Measurements from ENCODE around the gene SMARCD1.

Gene SMARCD1

DNA sequence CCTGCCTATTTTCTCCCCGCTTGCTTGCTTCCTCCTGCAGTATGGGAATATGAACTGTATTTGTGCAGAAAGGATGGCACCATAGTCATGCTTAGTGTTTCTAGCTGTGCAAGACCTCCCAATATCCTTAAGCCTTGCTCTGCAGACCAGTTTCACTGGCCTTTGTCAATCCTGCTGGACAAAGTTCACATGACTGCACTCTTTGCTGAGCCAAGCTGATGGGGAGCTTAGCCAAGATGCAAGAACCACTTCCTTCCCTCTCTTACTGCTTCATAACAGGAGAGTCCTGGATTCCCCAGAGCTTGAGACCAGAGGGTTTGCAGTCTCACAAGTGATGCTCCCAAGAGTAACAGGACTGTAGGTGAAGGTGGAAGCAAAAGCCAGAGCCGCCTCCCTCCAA is 24.0 kb upstream of the SMARCD1 start:
- H3K9me2 ChIP-seq (replicated peaks; ENCODE audit: insufficient read depth, low read length): no peaks in the 10 kb centered on the region
- H3K4me1 ChIP-seq (ENCODE audit: low read length): peaks cover 4% of the 10 kb centered on the region; the same call in 1 of the 2 replicates
- TF ChIP-seq, protein P1, sequence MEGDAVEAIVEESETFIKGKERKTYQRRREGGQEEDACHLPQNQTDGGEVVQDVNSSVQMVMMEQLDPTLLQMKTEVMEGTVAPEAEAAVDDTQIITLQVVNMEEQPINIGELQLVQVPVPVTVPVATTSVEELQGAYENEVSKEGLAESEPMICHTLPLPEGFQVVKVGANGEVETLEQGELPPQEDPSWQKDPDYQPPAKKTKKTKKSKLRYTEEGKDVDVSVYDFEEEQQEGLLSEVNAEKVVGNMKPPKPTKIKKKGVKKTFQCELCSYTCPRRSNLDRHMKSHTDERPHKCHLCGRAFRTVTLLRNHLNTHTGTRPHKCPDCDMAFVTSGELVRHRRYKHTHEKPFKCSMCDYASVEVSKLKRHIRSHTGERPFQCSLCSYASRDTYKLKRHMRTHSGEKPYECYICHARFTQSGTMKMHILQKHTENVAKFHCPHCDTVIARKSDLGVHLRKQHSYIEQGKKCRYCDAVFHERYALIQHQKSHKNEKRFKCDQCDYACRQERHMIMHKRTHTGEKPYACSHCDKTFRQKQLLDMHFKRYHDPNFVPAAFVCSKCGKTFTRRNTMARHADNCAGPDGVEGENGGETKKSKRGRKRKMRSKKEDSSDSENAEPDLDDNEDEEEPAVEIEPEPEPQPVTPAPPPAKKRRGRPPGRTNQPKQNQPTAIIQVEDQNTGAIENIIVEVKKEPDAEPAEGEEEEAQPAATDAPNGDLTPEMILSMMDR (IDR thresholded peaks at IDR 0.05; ENCODE audit: low read length): no peak
- TF ChIP-seq EZH2phosphoT487 (IDR thresholded peaks at IDR 0.05; ENCODE audit: low read length) (no peak), EZH2 (optimal IDR thresholded peaks at IDR 0.05; ENCODE audit: low read depth, low read length) (no peak)
- H3K4me2 ChIP-seq (ENCODE audit: low read depth, low read length): no peak overlapping the region
- no peak overlapping the region for H3K4me3 ChIP-seq (ENCODE audit: low read length)
- DNase-seq: no peak
- no peaks in the 10 kb centered on the region for H3K36me3 ChIP-seq (replicated peaks; ENCODE audit: insufficient read depth, low read length)
- H3K27me3 ChIP-seq (replicated peaks; ENCODE audit: insufficient read depth, low read length): peaks cover 17% of the 10 kb centered on the region
- no peak overlapping the region for H2AFZ ChIP-seq (ENCODE audit: low read length)
- H4K20me1 ChIP-seq (ENCODE audit: insufficient read depth, low read length): 0 out of 2 replicates have a peak, but pooled peaks cover 3% of the 10 kb centered on the region
- no peaks in the 10 kb centered on the region for H3F3A ChIP-seq (ENCODE audit: insufficient read depth, low read length)
- H3K9ac ChIP-seq (ENCODE audit: low read length): no peak overlapping the region
- H3K79me2 ChIP-seq (ENCODE audit: low read length): no peaks in the 10 kb centered on the region
- no peak overlapping the region for H3K27ac ChIP-seq (ENCODE audit: low read length)
- no peaks in the 10 kb centered on the region for H3K9me3 ChIP-seq (replicated peaks; ENCODE audit: insufficient read depth, low read length)

DNA sequence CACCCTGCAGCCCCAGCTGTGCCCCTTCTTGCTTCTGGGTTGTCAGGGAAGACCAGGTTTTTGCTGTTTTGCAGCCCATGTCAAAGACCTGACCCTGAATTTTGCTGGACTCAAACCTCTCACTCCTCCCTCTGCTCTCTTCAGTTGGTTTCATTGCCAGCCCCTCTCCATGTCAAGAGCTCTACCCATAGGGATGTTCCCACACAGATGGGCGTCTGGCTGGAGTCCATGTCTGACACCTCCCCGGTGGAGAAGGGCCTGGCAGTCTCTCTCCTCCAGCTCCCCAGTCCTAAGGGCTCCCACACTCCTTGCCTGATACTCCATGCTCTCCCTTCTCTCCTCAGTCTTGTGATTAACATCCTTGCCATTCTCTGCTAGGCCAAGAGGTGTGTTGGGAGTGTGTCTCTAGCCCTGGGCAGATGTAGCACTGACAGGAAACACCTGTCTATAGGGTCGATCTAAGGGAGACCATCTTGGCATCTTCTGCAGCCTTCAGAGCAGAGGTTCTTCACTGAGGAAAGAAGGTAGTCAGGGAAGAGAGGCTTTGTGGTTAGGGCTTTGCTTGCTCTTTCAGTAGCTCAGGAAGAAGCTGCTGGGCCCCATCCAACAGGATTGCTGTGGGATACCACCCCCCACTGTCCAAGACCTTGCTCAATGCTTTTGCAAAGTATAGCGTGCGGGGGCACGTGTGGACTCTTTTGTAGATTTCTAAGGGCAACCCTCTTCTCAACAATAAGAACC is 23.0 kb upstream of the SMARCD1 start:
- DNase-seq: no peak
- TF ChIP-seq EZH2 (optimal IDR thresholded peaks at IDR 0.05; ENCODE audit: low read depth, low read length): no peak
- TF ChIP-seq EZH2phosphoT487 (IDR thresholded peaks at IDR 0.05; ENCODE audit: low read length): no peak
- TF ChIP-seq, protein P1 (IDR thresholded peaks at IDR 0.05; ENCODE audit: low read length): no peak
- H3K79me2 ChIP-seq (ENCODE audit: low read length): no peaks in the 10 kb centered on the region
- no peak overlapping the region for H2AFZ ChIP-seq (ENCODE audit: low read length)
- H4K20me1 ChIP-seq (ENCODE audit: insufficient read depth, low read length): no peaks in the 10 kb centered on the region
- H3K4me2 ChIP-seq (ENCODE audit: low read depth, low read length): no peak overlapping the region
- H3K9me3 ChIP-seq (replicated peaks; ENCODE audit: insufficient read depth, low read length): no peaks in the 10 kb centered on the region
- peaks cover 8% of the 10 kb centered on the region for H3K27me3 ChIP-seq (replicated peaks; ENCODE audit: insufficient read depth, low read length)
- no peak overlapping the region for H3K4me3 ChIP-seq (ENCODE audit: low read length)
- H3K9me2 ChIP-seq (replicated peaks; ENCODE audit: insufficient read depth, low read length): no peaks in the 10 kb centered on the region
- H3K4me1 ChIP-seq (ENCODE audit: low read length): no peaks in the 10 kb centered on the region; the same call in 1 of the 2 replicates
- H3K36me3 ChIP-seq (replicated peaks; ENCODE audit: insufficient read depth, low read length): no peaks in the 10 kb centered on the region
- H3K9ac ChIP-seq (ENCODE audit: low read length): no peak overlapping the region
- H3F3A ChIP-seq (ENCODE audit: insufficient read depth, low read length): no peaks in the 10 kb centered on the region
- no peak overlapping the region for H3K27ac ChIP-seq (ENCODE audit: low read length)

DNA sequence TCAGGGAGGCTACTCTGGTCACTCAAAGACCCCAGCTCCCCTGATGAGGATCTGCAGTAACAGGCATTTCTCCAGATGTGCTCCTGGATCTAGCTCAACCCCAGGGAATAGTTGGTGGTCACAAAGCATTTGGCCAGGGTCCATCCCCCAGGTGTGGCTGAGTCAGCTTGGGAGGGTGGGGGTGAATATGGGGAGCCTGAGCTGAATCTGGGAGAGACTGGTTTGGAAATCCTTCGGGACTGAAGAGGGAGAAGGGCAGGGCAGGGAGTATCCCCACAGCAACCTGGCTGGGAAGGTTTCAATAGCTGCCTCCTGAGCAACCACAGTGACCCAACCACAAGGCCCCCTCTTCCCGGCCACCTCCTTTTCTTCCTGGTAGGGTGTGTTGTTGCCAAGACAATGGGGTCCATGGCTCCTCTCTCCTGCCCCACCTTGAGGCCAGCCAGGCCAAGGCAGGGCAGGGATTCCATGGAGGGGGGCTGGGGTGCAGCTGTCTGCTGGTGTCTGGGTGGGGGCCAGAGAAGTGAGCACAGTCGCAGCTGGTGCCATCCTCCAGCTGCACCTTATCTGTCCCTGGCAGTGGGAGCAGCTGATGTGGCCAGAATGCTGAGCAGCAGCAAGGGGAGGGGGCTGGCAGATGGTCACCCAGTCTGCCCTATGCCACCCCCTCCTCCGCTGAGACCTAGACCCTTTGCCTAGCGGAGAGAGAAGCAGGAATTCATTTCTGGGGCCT is 22.2 kb upstream of the SMARCD1 start:
- Histone ChIP-seq H3K4me1 (ENCODE audit: low read length) (no peaks in the 10 kb centered on the region), H3K9me3 (replicated peaks; ENCODE audit: insufficient read depth, low read length) (no peaks in the 10 kb centered on the region), H3K27me3 (replicated peaks; ENCODE audit: insufficient read depth, low read length) (peaks cover 7% of the 10 kb centered on the region), H3F3A (ENCODE audit: insufficient read depth, low read length) (no peaks in the 10 kb centered on the region), H3K36me3 (replicated peaks; ENCODE audit: insufficient read depth, low read length) (no peaks in the 10 kb centered on the region), H4K20me1 (ENCODE audit: insufficient read depth, low read length) (no peaks in the 10 kb centered on the region), H3K4me2 (ENCODE audit: low read depth, low read length) (no peak overlapping the region), H3K9me2 (replicated peaks; ENCODE audit: insufficient read depth, low read length) (no peaks in the 10 kb centered on the region), H3K4me3 (ENCODE audit: low read length) (no peak overlapping the region), H3K9ac (ENCODE audit: low read length) (no peak overlapping the region), H3K79me2 (ENCODE audit: low read length) (no peaks in the 10 kb centered on the region), H2AFZ (ENCODE audit: low read length) (no peak overlapping the region), H3K27ac (ENCODE audit: low read length) (no peak overlapping the region)
- TF ChIP-seq, protein P1 (IDR thresholded peaks at IDR 0.05; ENCODE audit: low read length): no peak
- TF ChIP-seq EZH2 (optimal IDR thresholded peaks at IDR 0.05; ENCODE audit: low read depth, low read length) (no peak), EZH2phosphoT487 (IDR thresholded peaks at IDR 0.05; ENCODE audit: low read length) (no peak)
- DNase-seq: no peak

Data from MM.1S (cell line).